Neural progenitor cell (in vitro differentiated cells): Measurements from ENCODE around the gene SPNS3.

Source experiments
- CTCF ChIP-seq: fragments of 200-600 bp; sonication (generic); IDR thresholded peaks from 2 replicates; pipeline ENCODE4 v1.5.1; 2017; ENCODE audit warnings: antibody characterized with exemption, mild to moderate bottlenecking
- EZH2 ChIP-seq: fragments of 200-600 bp; sonication (generic); IDR thresholded peaks from 2 replicates; pipeline ENCODE4 v1.6.1; 2017; ENCODE audit warnings: antibody characterized with exemption, mild to moderate bottlenecking, moderate library complexity
- EZH2phosphoT487 ChIP-seq: fragments of 200-600 bp; sonication (generic); IDR thresholded peaks from 2 replicates; pipeline ENCODE4 v1.6.1; 2017; ENCODE audit warnings: antibody characterized with exemption

DNA sequence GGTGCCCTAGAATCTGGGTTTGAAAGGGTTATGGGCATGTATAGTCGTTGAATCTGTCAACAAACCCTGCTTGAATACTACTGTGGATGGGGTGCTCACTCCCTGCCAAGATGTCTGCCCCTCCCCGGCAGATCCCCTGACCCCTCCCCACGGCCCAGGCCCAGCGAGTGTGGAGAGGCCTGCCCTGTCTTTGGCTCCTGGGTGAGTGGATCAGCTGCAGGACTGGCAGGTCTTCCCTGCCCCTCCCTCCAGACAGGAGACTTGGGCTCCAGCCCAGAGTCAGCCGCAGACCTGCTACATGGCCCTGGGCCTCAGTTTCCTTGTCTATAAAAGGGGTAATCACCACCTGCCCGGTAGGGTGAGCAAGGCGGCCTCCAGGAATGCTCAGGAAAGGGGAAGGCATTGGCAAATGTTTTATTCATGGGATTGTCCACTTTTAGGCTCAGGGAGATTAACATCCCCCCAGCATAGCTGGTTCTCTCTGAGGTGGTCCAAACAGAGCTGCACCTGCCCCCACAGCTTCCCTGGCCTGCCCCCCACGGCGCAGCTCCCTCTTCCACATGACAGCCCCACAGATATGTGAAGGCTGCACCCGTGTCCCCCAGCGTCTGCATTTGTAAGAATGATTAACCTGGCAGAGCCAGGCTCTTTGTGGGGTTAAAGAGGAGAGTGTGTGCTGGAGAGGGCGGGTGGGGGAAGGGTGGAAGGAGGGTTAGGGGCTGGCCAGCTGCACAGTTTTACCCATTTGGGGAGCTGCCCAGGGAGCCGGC lies 46.4 kb downstream of the SPNS3 start:
- TF ChIP-seq CTCF (no peak), EZH2 (no peak), EZH2phosphoT487 (no peak)
